Activated CD8-positive, alpha-beta T cell treated with anti-CD3 and anti-CD28 coated beads, Interleukin-2, amount 10 ng/mL, durations not matched to agents 7 days and 5 days (primary cell): ENCODE results near the gene DPP6. TPM values are rescaled to one million over a fixed set of nuclear protein-coding genes. Genes with fewer than 3 reads are reported as not detected.

Experiments used
- ATAC-seq: fragments of 150-1000 bp; cut with Tn5 transposase; one replicate; pipeline ENCODE4 v1.10.0; 2021; ENCODE audit warnings: moderate library complexity
- CTCF ChIA-PET: fragments of 350-600 bp; sonication (Branson Sonifier 250); formaldehyde crosslinking; loops from one replicate; lab custom pipeline; 2021; ENCODE audit warnings: antibody characterized with exemption; lab: Charles Lee
- POLR2A ChIA-PET: fragments of 350-600 bp; sonication (Branson Sonifier 250); formaldehyde crosslinking; loops from one replicate; lab custom pipeline; 2021; ENCODE audit warnings: antibody characterized with exemption; lab: Charles Lee
- DNase-seq: peaks from one replicate; pipeline ENCODE4 v3.0.0-alpha.2; 2020
- H3K27ac Mint-ChIP-seq: one replicate; pipeline ENCODE4 v1.8.0; 2021; ENCODE audit warnings: mild to moderate bottlenecking, mixed read lengths
- H3K27me3 Mint-ChIP-seq: one replicate; pipeline ENCODE4 v1.8.0; 2021; ENCODE audit warnings: low read depth, mixed read lengths
- H3K36me3 Mint-ChIP-seq: one replicate; pipeline ENCODE4 v1.8.0; 2021; ENCODE audit warnings: low read depth, mixed read lengths
- H3K4me1 Mint-ChIP-seq: one replicate; pipeline ENCODE4 v1.8.0; 2021; ENCODE audit warnings: low read depth, mixed read lengths
- H3K4me3 Mint-ChIP-seq: one replicate; pipeline ENCODE4 v1.8.0; 2021; ENCODE audit warnings: mild to moderate bottlenecking, mixed read lengths
- H3K9me3 Mint-ChIP-seq: one replicate; pipeline ENCODE4 v1.8.0; 2022; ENCODE audit warnings: mixed read lengths; ENCODE audit not compliant: insufficient read depth
- total RNA-seq, 2 experiments: library from RNA; stranded (reverse); gene quantifications; one replicate each; pipeline ENCODE4 v1.2.3, GENCODE V29; 2021

Gene DPP6
- total RNA-seq, 2 experiments from 2014 or later = not detected

DNA sequence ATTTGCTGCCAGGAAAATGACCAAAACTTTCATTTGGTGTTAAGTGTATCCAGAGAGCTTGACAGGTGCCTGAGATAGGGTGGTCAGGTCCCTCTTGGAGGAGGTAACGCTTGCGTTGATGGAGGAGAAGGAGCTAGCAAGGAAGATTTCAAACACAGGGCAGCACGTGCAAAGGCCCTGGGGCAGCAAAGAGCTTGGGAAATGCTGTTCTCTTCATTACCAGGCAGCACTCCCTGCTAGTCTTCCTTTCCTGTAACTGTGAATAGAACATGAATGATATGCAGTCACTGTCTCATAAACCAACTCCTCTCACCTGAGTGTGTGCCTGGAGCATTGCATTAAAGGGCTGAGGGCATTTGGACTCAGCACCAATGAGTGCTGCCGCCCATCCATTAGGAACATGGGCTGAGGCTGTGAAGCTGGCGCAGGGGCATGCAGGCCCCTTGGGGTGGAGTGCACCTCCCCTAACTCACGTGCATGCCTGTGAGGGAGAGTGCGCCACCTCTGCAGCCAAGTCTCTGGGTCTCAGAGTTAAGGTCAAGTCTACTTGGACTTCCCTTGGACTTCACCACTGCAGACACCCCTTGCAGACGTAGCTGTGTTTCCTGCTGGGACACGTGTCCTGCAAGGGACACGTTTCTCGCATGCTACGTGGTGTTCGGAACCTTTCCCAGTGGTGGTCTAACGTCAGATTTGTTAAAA is 813.9 kb downstream of the DPP6 start:
- Mint-ChIP-seq H3K9me3 (no peaks in the 10 kb centered on the region), H3K4me1 (no peaks in the 10 kb centered on the region), H3K36me3 (no peaks in the 10 kb centered on the region), H3K27me3 (peaks cover 22% of the 10 kb centered on the region), H3K4me3 (no peak overlapping the region), H3K27ac (no peak overlapping the region)
- CTCF ChIA-PET = no interaction called here
- POLR2A ChIA-PET = no interaction called here
- DNase-seq (no peak), ATAC-seq (no peak)

DNA sequence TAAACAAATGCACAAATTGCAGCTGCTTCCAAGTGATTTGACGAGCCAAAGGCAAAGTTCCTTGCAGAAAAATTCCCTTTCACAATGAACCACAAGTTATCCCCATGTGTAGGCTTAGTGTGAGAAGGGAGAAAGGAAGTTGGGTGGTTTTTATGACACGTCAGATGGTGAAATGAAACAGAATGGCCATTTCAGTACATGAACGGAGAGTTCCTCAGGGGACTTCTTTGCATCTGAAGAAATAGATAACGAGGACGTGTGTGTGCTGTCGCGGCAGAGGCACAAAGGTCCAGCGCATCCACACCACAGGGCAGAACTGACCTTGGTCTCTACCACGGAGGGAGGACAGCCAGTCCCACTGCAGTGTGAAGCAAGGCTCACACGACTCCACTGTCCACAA is 814.9 kb downstream of the DPP6 start:
- Mint-ChIP-seq H3K27ac (no peak overlapping the region), H3K27me3 (peaks cover 22% of the 10 kb centered on the region), H3K9me3 (no peaks in the 10 kb centered on the region), H3K36me3 (no peaks in the 10 kb centered on the region), H3K4me1 (no peaks in the 10 kb centered on the region), H3K4me3 (no peak overlapping the region)
- DNase-seq (no peak), ATAC-seq (no peak)
- POLR2A ChIA-PET = no interaction called here
- CTCF ChIA-PET = no interaction called here

DNA sequence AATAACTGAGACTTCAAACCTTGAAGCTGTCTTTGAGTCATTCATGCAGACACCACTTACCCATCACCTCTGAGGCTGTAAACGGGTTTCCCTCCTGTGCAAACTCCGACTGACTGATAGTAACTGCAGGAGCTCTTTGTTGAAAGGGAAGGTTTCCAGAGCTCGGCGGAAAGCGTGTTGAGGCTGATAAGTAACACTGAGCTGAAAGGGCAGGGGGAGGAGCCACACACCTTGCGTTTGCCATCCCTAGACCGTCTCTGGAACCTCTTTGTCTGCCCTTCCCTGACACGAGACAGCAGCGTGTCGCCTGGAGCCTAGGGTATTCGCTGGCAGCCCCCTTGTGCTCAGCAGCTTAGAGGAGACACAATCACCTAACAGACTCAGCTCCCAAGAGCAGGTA is 816.7 kb downstream of the DPP6 start:
- CTCF ChIA-PET = no interaction called here
- Mint-ChIP-seq H3K4me1 (no peaks in the 10 kb centered on the region), H3K9me3 (no peaks in the 10 kb centered on the region), H3K4me3 (no peak overlapping the region), H3K27me3 (peaks cover 22% of the 10 kb centered on the region), H3K36me3 (no peaks in the 10 kb centered on the region), H3K27ac (no peak overlapping the region)
- POLR2A ChIA-PET = no interaction called here
- no peak for ATAC-seq
- DNase-seq = no peak

GRCh38 chr7:154869436-154869835 is 817.2 kb downstream of the DPP6 start:
- POLR2A ChIA-PET = no interaction called here
- H3K4me1 Mint-ChIP-seq = no peaks in the 10 kb centered on the region
- CTCF ChIA-PET = no interaction called here
- no peak for ATAC-seq
- no peaks in the 10 kb centered on the region for H3K9me3 Mint-ChIP-seq
- H3K27me3 Mint-ChIP-seq = peaks cover 22% of the 10 kb centered on the region
- no peak overlapping the region for H3K27ac Mint-ChIP-seq
- no peak overlapping the region for H3K4me3 Mint-ChIP-seq
- DNase-seq = no peak
- no peaks in the 10 kb centered on the region for H3K36me3 Mint-ChIP-seq

GRCh38 chr7:154871507-154871906 is 819.3 kb downstream of the DPP6 start:
- DNase-seq (no peak), ATAC-seq (no peak)
- POLR2A ChIA-PET = no interaction called here
- no peak overlapping the region for H3K4me3 Mint-ChIP-seq
- H3K9me3 Mint-ChIP-seq = no peaks in the 10 kb centered on the region
- no peak overlapping the region for H3K27ac Mint-ChIP-seq
- CTCF ChIA-PET = no interaction called here
- no peaks in the 10 kb centered on the region for H3K36me3 Mint-ChIP-seq
- no peaks in the 10 kb centered on the region for H3K4me1 Mint-ChIP-seq
- H3K27me3 Mint-ChIP-seq = peaks cover 22% of the 10 kb centered on the region

DNA sequence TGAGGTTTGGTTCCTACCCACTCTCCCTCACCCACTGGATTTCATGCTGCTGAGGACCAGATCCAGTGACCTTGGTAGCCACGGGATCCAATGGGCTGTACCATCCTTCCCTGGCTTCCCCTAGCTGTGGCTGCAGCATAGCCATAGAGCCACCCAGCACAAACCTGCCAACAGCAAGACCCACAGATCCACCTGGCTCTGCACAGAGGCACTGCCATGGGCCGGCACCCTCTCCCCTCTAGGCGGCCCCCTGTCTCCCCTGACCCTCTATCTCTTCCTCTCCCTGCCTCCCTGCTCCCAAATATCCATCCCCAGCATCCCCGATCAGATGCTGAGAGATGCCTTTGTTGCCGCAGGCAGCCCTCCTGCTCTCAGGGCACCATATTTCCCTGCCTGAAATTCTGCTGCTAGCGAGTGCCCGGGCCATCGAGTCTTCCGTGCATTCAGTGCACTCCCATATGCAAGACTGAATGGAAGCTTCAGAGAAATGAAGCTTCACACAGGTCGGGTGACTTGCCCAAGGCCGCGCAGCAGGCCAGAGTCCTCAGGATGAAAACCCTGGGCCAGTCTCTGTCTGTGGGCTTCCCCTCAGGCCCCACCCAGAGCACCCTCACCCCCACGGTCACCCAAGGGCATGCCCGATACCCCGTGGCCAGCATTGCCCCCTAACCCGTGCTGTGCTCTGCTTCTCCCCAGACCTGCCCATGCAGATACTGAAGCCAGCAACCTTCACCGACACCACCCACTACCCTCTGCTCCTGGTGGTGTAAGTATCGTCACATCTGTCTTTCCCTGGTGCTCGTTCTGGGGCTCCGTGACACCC is 819.9 kb downstream of the DPP6 start:
- ChIA-PET POLR2A (no interaction called here), CTCF (no interaction called here)
- H3K9me3 Mint-ChIP-seq = no peaks in the 10 kb centered on the region

DNA sequence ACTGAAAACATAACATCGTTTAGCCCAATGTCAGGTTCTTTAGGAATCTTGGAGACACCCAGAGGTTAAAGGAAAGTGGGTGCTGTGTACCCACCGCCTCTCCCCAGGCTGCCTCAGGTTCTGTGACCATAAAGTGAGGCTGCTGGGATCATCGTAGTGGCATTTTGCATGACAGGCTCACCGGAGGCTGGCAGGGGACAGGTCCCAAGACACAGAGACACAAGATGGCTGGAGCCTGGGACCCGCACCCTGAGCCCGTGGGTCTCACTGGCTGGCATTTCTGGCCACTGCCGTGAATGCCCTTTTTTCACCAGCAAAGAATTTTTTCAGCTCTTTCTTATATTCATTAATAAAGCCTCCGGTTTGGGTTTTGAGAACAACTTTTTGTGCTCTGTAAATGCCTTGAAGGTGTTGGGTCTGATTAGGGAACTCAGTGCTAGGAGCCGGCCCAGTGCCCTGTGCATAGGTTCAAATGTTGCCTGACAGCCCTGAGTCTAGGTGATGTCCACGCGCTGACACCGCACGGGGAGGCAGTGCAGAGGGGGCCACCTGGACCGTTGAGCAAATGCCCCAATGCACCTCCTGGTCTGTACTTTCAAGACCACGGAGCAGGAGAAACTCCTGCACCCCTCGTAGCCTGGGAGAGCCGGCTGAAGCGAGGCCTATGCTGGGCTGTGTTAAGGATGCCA is 820.8 kb downstream of the DPP6 start:
- Mint-ChIP-seq H3K4me3 (no peak overlapping the region), H3K27me3 (peaks cover 13% of the 10 kb centered on the region), H3K36me3 (no peaks in the 10 kb centered on the region), H3K9me3 (no peaks in the 10 kb centered on the region), H3K27ac (no peak overlapping the region), H3K4me1 (no peaks in the 10 kb centered on the region)
- DNase-seq = no peak
- ChIA-PET CTCF (no interaction called here), POLR2A (no interaction called here)
- ATAC-seq = no peak

More for the DNA sequence above, 819.9 kb downstream of the DPP6 start:
- Mint-ChIP-seq H3K27ac (no peak overlapping the region), H3K27me3 (peaks cover 18% of the 10 kb centered on the region), H3K4me1 (no peaks in the 10 kb centered on the region), H3K4me3 (no peak overlapping the region), H3K36me3 (no peaks in the 10 kb centered on the region)
- DNase-seq (no peak), ATAC-seq (no peak)

GRCh38 chr7:154873500-154874121 is 821.4 kb downstream of the DPP6 start:
- Mint-ChIP-seq H3K9me3 (no peaks in the 10 kb centered on the region), H3K4me3 (no peak overlapping the region), H3K4me1 (no peaks in the 10 kb centered on the region), H3K36me3 (no peaks in the 10 kb centered on the region), H3K27me3 (peaks cover 7% of the 10 kb centered on the region), H3K27ac (no peak overlapping the region)
- DNase-seq (no peak), ATAC-seq (no peak)
- POLR2A ChIA-PET = no interaction called here
- CTCF ChIA-PET = no interaction called here

- H3K36me3 Mint-ChIP-seq = no peaks in the 10 kb centered on the region
- POLR2A ChIA-PET = no interaction called here
- H3K27me3 Mint-ChIP-seq = no peaks in the 10 kb centered on the region
These were observed 822.4 kb downstream of the DPP6 start for GRCh38 chr7:154874409-154875113.

DNA sequence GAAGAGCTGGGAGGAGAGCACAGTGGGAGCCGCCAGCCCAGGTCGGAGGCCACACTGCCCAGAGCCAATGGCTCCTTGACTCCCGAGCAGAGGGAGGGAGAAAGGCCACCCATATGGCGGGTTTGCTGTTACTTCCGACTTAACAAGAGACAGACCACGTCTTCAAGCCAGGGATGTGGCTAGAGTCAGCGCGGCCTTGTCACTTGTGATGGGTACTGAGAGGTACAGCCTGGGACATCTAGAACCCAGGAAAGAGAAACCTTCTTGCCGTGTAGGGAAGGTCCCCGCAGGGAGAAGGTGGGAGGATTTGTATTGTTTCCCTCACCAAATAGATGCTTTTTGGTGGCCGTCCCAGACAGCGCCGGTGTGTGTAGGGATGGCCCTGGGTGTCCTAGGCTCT is 823.1 kb downstream of the DPP6 start:
- no peaks in the 10 kb centered on the region for H3K36me3 Mint-ChIP-seq
- POLR2A ChIA-PET = no interaction called here

More at GRCh38 chr7:154874409-154875113, 822.4 kb downstream of the DPP6 start:
- H3K4me1 Mint-ChIP-seq = no peaks in the 10 kb centered on the region
- DNase-seq = no peak
- CTCF ChIA-PET = no interaction called here
- ATAC-seq = no peak
- H3K27ac Mint-ChIP-seq = no peak overlapping the region
- H3K9me3 Mint-ChIP-seq = no peaks in the 10 kb centered on the region
- H3K4me3 Mint-ChIP-seq = no peak overlapping the region

DNA sequence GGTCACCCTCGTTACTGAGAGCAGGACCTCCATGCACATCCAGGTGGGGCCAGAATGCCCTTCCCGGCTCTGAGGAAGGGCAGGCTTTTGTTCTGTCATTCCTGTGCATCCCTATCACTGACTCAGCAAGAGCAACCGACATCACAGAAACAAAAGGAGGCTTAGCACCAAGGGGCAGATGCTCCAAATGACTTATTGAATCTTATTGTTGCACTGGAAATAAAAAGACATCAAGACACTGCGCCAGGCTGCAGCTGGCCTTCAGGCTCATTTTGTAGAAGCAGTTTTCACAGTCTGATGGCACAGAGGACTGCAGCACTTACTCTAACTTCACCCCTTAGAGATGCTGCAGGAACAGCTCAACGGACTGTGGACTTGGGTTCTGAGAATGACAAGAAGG is 824.3 kb downstream of the DPP6 start:
- POLR2A ChIA-PET = no interaction called here
- CTCF ChIA-PET = no interaction called here
- no peak for DNase-seq
- H3K27me3 Mint-ChIP-seq = no peaks in the 10 kb centered on the region
- H3K27ac Mint-ChIP-seq = no peak overlapping the region
- no peaks in the 10 kb centered on the region for H3K9me3 Mint-ChIP-seq
- H3K36me3 Mint-ChIP-seq = no peaks in the 10 kb centered on the region
- ATAC-seq = no peak
- no peaks in the 10 kb centered on the region for H3K4me1 Mint-ChIP-seq
- no peak overlapping the region for H3K4me3 Mint-ChIP-seq

More for the DNA sequence above, 823.1 kb downstream of the DPP6 start:
- no peaks in the 10 kb centered on the region for H3K27me3 Mint-ChIP-seq
- no peaks in the 10 kb centered on the region for H3K9me3 Mint-ChIP-seq
- no peak overlapping the region for H3K4me3 Mint-ChIP-seq
- ATAC-seq (no peak), DNase-seq (no peak)
- no peaks in the 10 kb centered on the region for H3K4me1 Mint-ChIP-seq
- CTCF ChIA-PET = no interaction called here
- H3K27ac Mint-ChIP-seq = no peak overlapping the region
